GM19452 (cell line): ENCODE data around the gene AKT2.

Experiments used
- ATAC-seq: cut with Tn5 transposase; IDR thresholded peaks from one replicate; pipeline ENCODE4 v1.9.1; 2021; ENCODE audit not compliant: unreplicated experiment

Gene AKT2

GRCh38 chr19:40255619-40256166 lies 29.5 kb downstream of the AKT2 start:
- ATAC-seq, result no peak

GRCh38 chr19:40254714-40255418 lies 30.3 kb downstream of the AKT2 start:
- ATAC-seq, result no peak

- ATAC-seq, result no peak
These were observed 31.5 kb downstream of the AKT2 start for GRCh38 chr19:40253611-40254092.

- ATAC-seq, result no peak
These were observed 32.8 kb downstream of the AKT2 start for GRCh38 chr19:40252395-40252794.

- ATAC-seq, result no peak
These were observed 33.2 kb downstream of the AKT2 start for GRCh38 chr19:40251991-40252390.

- no peak for ATAC-seq
These were observed 33.9 kb downstream of the AKT2 start for GRCh38 chr19:40251244-40251643.

GRCh38 chr19:40249781-40250180 lies 35.4 kb downstream of the AKT2 start:
- no peak for ATAC-seq

- ATAC-seq, result no peak
These were observed 35.9 kb downstream of the AKT2 start for GRCh38 chr19:40249201-40249600.

- ATAC-seq, result no peak
These were observed 37.3 kb downstream of the AKT2 start for GRCh38 chr19:40247735-40248262.

- ATAC-seq, result no peak
These were observed 38.0 kb downstream of the AKT2 start for GRCh38 chr19:40247178-40247577.

- no peak for ATAC-seq
These were observed 38.7 kb downstream of the AKT2 start for GRCh38 chr19:40246292-40247073.

- ATAC-seq, result no peak
These were observed 39.5 kb downstream of the AKT2 start for GRCh38 chr19:40245506-40246128.

GRCh38 chr19:40244579-40245317 lies 40.4 kb downstream of the AKT2 start:
- no peak for ATAC-seq

GRCh38 chr19:40243181-40243580 lies 42.0 kb downstream of the AKT2 start:
- ATAC-seq, result no peak

- ATAC-seq, result no peak
These were observed 42.7 kb downstream of the AKT2 start for GRCh38 chr19:40242480-40242879.

- no peak for ATAC-seq
These were observed 43.2 kb downstream of the AKT2 start for GRCh38 chr19:40241809-40242384.

- no peak for ATAC-seq
These were observed 43.9 kb downstream of the AKT2 start for GRCh38 chr19:40241125-40241808.

GRCh38 chr19:40240332-40240731 lies 44.8 kb downstream of the AKT2 start:
- ATAC-seq, result no peak

GRCh38 chr19:40239415-40240226 lies 45.5 kb downstream of the AKT2 start:
- ATAC-seq, result no peak
